HG03520 (cell line): ENCODE data around the gene MBD5.
"Not testable (repeated sequence)": the region's sequence is repeated elsewhere in the genome, so short reads cannot be mapped to it uniquely, and the experiment has no call there.

Experiments used
- ATAC-seq: cut with Tn5 transposase; IDR thresholded peaks from one replicate; pipeline ENCODE4 v1.9.1; 2021; ENCODE audit warnings: mild to moderate bottlenecking, moderate library complexity; ENCODE audit not compliant: unreplicated experiment

MBD5 gene

GRCh38 chr2:148540022-148540421 lies 519.1 kb downstream of the MBD5 start:
- ATAC-seq, result no peak

DNA sequence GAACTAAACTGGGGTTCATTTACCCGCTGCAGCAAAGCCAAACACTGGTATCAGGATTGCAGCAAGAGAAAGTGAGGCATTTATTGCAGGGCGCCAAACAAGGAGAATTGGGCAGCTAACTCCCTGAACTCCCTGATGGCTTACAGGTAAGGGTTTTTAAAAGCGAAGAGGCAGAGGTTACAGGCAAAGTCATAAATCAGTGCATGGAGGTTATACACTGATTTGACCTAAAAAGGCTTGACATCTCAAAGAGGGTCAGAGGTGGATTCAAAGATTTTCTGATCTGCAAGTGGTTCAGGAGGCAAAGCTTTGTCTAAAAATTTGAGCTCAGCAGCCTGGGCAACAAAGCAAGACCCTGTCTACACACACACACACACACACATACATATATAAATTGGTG lies 520.9 kb downstream of the MBD5 start:
- no peak for ATAC-seq

DNA sequence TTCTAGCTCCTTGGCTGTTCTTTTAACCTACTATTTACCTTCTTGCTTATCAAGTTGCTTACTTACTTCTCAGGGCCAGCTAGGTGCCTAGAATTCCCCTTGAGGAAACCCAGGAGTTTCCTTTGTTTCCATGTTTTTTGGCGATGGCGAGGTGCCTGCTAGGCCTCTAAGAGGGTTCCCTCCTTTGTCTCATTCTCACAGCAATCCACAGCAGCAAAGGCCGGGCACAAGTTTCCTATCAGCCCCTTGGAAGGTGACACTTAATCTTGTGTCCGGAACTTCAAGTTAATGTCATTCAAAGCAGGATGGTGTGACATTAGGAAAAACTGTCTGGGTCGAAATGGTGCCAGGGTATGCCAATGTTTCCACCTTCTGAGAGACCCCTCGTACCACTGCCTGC lies 521.7 kb downstream of the MBD5 start:
- ATAC-seq, result no peak

DNA sequence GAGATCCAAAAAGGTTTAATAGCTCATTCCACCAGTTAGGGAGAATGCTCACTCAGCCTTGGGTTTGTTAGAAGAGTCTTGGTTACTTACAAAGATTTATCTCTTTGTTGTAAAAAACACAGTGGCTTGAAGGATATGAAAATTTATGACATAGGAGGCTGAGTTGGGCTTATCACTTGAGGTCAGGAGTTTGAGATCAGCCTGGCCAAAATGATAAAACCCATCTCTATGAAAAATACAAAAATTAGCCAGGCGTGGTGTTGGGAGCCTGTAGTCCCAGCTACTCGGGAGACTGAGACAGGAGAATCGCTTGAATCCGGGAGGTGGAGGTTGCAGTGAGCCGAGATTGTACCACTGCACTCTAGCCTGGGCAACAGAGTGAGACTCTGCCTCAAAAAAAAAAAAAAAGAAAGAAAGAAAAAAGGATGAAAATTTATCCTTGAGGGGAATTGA lies 522.2 kb downstream of the MBD5 start:
- not testable (repeated sequence) for ATAC-seq

DNA sequence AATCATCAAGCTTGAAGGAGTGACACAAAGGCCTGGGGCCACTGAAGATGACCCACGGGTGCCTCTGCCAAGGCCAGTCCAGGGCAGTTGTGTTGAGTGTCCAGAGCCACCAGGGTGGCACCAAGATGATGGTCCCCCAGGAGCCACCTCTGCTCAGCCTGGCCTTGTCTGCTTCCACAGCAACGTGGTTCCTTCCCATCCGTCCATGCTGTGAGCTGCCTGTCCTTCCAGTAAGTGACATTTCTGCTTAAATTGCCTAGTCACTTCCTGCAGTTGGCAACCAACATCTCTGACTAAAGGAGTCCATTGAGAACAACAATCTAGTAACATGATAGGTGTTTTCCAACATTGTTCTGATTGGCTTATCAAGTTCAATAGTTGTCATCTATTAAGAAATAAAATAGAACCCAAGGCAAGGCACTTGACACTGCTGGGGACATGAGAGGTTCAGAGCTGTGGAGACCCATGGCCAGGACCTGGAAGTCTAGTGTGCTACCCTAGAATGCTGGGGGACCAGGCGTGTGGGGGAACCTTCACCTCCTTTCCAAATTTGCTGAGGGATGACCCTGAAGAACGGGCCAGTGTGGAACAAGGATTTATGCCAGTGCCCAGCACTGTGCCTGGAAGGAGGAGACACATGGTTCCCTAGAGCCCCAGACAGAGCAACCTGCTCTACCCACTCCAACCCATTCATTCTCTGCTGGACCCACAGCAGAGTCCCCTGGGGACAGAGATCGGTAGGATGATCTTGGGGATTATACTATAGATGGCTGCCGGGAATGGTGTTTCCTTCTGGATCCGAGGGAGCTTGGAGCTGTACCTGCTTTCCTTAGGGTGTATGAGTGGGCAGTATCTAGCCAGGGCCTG lies 524.7 kb downstream of the MBD5 start:
- no peak for ATAC-seq

DNA sequence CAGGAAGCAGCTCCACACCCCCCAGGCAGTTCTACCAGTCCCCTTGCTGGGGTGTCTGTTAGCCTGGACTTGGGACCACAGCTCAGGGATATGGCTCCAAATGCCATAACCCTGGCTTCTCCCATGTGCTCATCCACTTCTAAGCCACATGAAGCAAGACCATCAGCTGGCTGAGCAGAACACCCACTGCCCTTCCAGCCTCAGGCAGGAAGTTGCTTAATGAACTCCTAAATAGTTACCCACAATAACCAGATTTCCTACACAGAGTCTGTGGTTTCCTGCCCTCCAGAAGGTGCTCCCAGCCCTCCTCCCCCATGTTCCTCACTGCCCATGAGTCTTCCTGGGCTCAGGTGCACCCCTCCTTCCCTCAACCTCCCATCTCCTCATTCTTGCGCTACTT lies 525.4 kb downstream of the MBD5 start:
- no peak for ATAC-seq

GRCh38 chr2:148548716-148549400 lies 528.0 kb downstream of the MBD5 start:
- ATAC-seq, result no peak

DNA sequence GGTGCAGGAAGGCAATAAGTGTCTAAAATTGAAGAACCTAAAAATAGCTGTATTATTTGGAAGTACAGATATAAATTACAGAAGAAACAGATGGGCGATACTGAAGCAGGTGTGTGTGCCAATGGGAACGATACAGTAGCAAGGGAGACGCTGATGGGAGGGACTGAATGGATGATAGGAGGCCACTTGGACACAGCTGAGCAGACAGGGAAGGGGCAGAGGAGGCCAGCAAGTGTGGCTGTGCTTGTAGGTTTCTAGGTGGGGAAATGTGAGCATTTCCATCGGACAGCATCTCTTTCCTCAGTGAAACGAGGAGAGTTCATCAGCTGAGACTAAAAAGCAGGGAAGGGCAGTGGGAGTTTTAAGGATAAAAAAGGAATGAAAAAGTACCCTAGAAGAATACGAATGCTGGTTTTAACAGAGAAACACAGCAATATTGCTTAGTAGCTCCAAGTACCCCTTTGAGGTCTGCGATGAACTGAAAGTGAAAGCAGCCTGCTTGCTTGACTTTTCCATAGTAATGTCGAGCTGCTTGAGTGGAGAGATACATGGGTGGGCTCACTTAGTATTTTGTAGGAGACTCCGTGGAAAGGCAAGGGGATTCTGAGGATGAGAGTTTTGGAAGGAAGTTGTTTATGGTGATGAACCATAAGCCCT lies 531.9 kb downstream of the MBD5 start:
- ATAC-seq, result no peak

- no peak for ATAC-seq
These were observed 532.5 kb downstream of the MBD5 start for GRCh38 chr2:148553332-148553887.

DNA sequence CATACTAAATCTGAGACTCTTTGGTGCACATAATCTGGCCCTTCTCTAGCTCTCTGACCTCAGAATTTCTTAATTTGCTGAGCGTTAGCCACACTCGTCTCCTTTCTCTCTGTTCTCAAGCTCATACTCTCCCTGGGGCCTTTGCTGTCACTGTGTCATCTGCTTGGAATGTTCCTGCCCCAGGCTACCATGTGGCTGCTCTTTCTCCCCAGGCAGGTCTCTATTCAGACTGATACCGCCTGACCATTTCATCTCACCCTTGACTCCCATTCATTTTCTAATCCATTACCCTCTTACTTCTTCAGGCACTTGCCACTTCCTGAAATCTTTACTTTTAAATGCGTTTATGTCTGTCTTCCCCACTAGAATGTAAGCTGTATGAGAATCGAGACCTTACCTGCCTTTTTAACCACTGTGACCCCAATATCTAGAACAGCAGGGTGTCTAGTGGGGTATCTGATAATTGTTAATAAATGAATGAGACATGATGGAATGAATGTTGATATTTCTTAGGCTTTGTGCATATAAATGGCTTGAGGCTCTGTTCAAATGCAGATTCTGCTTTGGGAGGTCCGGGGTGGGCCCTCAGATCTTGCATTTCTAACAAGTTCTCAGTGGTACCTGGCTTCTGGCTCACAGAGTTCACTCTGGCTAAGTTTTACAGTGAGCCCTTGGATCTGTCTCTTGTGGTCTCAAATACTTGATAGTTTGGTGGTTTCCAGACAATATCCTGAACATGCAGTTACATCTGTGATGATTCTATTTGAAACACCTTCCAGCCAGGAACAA lies 533.8 kb downstream of the MBD5 start:
- ATAC-seq, result no peak

GRCh38 chr2:148555622-148556294 lies 534.9 kb downstream of the MBD5 start:
- no peak for ATAC-seq

DNA sequence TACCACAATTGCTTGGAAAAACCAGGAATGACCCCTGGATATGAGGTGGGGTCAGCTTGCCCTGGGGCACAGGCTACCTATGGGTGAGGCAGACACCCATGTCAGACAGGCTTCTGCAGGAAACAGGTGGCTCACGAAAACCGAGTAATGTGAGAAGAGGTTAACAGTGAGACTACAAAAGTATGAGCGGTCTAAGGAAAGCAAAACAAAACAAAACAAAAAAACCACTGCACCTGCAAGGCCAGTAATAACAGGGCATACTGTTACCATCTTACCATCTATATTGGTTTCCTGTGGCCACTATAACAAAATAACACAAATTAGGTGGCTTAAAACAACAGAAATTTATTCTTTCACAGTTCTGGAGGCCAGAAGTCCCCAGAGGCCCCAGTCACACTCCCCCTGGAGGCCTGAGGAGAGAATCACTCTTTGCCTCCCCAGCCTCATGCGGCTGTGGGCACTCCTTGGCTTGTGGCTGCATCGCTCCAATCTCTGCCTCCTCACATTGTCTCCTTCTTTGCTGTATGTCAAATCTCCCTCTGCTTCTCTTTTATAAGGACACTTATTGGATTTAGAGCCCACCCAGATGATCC lies 537.0 kb downstream of the MBD5 start:
- ATAC-seq, result peak; percentile 85

DNA sequence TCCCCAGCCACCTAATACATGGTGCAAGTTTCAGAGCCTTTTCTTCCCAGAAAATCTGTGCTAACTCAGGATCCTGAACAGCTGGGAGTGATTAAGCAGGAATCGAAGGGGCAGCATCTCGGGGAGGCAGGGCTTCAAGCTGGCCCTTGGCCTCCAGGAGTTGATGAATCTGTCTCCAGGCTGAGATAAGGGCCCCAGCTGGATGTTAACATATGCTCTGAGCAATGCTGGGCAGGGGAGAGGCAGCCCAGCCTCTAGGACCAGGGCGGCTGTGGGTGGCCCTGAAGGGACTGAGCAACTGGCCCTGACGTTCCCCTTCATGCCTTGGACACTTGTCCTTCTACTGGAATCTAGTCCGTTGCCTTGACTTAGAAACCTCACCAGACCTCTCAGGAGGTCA lies 539.6 kb downstream of the MBD5 start:
- no peak for ATAC-seq

GRCh38 chr2:148561389-148561788 lies 540.5 kb downstream of the MBD5 start:
- no peak for ATAC-seq

- ATAC-seq, result no peak
These were observed 544.5 kb downstream of the MBD5 start for GRCh38 chr2:148565272-148565894.
